Thoracic aorta (tissue), 2 donors: ENCODE data around the gene MAGI1. TPM values are rescaled to one million over a fixed set of nuclear protein-coding genes. Genes with fewer than 3 reads are reported as not detected.

Experiments
- ATAC-seq: fragments of 150-250 bp; one replicate; pipeline ENCODE4 v1.8.0; 2017; ENCODE audit warnings: low read depth; ENCODE audit not compliant: insufficient number of reproducible peaks, low FRiP score
- DNase-seq: peaks from one replicate; pipeline ENCODE4 v3.0.0-alpha.2; 2020; ENCODE audit warnings: low spot score
- H3K27ac ChIP-seq, 2 donors: fragments of 200-600 bp; sonication (generic); 1 replicate in 1 of 2; 2 replicates in 1 of 2; pipeline ENCODE4 v1.5.1; 2016; ENCODE audit warnings: mild to moderate bottlenecking in 2 of 2, moderate library complexity in 2 of 2
- H3K27me3 ChIP-seq: fragments of 200-600 bp; sonication (generic); replicated peaks from 2 replicates; pipeline ENCODE4 v1.6.0; 2016; ENCODE audit warnings: mild to moderate bottlenecking; ENCODE audit not compliant: insufficient read depth
- H3K36me3 ChIP-seq: fragments of 200-600 bp; sonication (generic); one replicate; pipeline ENCODE4 v1.5.1; 2016
- H3K4me1 ChIP-seq, 2 donors: fragments of 200-600 bp; sonication (generic); 1 replicate in 1 of 2; 2 replicates in 1 of 2; pipeline versions ENCODE4 v1.5.1 to v1.6.0; 2016; ENCODE audit warnings: low read depth in 2 of 2, mild to moderate bottlenecking in 1 of 2; ENCODE audit not compliant: control insufficient read depth in 1 of 2
- H3K4me3 ChIP-seq: fragments of 200-600 bp; sonication (generic); 2 replicates; pipeline ENCODE4 v1.5.1; 2016; ENCODE audit warnings: mild to moderate bottlenecking
- H3K9me3 ChIP-seq: fragments of 200-600 bp; sonication (generic); 2 replicates; pipeline ENCODE4 v1.5.1; 2016
- CTCF ChIP-seq: fragments of 200-600 bp; sonication (generic); IDR thresholded peaks from one replicate; pipeline ENCODE4 v1.5.1; 2019; ENCODE audit warnings: antibody characterized with exemption
- total RNA-seq, 2 donors: library from RNA; depleted of rRNA; stranded (reverse); fragments of >200 nt; gene quantifications; one replicate each; pipeline versions ENCODE4 v1.1.0 to v1.2.3, GENCODE V29; 2016

Gene MAGI1
- total RNA-seq, 2 donors from 2014 or later, result 48.2 to 88.5 TPM

DNA sequence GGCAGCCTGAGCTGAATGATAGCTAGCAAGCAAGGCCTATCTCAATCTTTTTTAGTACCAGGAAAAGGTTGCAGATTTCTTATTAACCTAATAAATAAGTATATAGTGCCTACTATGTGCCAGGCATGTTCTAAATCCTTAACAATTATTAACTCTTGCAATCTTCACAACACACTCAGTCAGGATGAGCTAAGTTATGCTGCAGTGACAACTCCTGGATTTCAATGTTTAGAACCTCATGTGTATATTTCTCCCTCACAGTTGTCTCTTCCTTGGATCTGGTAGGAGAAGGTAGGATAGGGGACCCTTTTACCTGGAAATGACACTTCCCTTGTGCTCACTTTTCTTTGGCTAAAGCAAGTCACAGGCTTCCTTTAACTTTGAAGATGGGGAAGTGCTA is 39.3 kb upstream of the MAGI1 start:
- no peak for TF ChIP-seq CTCF
- ATAC-seq (no peak), DNase-seq (no peak)
- no peaks in the 10 kb centered on the region for H3K27me3 ChIP-seq
- no peak overlapping the region for H3K27ac ChIP-seq
- H3K9me3 ChIP-seq, result no peaks in the 10 kb centered on the region
- no peaks in the 10 kb centered on the region for H3K36me3 ChIP-seq
- no peak overlapping the region for H3K4me3 ChIP-seq
- H3K4me1 ChIP-seq, result no peaks in the 10 kb centered on the region

DNA sequence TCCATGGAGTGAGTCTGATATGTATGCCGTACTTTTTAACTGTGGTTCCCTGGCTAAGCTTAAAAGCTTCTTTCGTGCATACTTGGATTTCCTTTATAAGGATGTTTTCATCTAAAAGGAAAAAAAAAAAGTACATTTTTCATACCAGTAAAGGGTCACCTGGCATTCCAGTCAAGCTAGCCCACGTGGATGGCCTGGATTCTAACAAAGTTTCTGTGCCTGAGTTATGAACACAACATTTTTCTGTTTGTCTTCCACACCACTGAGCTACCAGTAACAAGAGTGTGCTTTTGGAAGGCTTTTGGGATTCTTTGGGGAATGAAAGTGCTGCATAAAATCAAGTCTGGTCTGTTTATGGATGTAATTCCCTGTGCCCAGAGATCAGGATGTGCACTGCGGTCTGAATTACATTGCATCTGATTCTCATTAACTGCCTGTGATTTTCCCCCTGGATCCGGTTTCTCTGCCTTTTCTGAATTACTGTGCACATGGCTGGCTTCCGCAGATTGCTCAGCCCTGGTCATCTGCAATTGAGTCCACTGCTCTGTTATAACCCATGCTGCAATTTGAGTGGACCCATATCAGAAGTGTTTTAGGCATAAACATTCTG is 38.2 kb upstream of the MAGI1 start:
- H3K9me3 ChIP-seq, result no peaks in the 10 kb centered on the region
- no peak overlapping the region for H3K4me3 ChIP-seq
- no peak overlapping the region for H3K27ac ChIP-seq
- H3K27me3 ChIP-seq, result no peaks in the 10 kb centered on the region
- TF ChIP-seq CTCF, result no peak
- H3K36me3 ChIP-seq, result no peaks in the 10 kb centered on the region
- DNase-seq (no peak), ATAC-seq (no peak)
- H3K4me1 ChIP-seq, result no peaks in the 10 kb centered on the region

- H3K27me3 ChIP-seq, result no peaks in the 10 kb centered on the region
- no peaks in the 10 kb centered on the region for H3K36me3 ChIP-seq
- no peak for ATAC-seq
These were observed 36.6 kb upstream of the MAGI1 start for GRCh38 chr3:66075281-66075680.

DNA sequence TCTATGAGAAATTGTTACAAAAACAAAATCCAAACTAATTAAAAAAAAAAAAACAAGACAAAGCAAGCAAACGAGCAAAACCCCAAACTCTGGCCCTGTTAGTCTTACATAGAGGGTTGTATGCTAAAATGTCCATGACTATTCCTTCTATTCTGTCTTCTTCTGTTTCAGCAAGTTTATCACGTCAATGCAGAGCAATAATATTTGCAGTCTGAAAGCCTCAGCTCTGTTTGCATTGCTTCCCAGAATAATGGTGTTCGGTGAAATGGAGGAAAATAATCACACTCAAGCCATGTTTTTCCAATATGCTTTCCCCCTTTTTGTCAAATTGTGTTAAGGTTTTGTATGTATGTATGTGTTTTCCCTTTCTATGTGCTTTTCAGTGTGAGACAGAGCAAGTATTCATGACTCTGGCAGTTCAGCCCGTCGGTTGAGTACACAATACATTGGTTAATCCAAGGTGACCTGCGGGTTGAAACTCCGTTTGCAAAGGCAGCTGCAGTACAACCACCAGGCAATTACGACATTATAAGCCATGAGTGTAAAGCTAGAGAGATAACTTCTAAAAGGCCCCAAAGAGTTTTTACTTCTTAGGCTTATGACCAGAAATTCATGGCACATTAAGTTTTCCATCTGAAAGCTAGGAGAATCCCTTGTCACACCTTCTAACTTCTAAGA is 34.9 kb upstream of the MAGI1 start:
- no peaks in the 10 kb centered on the region for H3K9me3 ChIP-seq
- no peaks in the 10 kb centered on the region for H3K4me1 ChIP-seq
- no peaks in the 10 kb centered on the region for H3K36me3 ChIP-seq
- no peak overlapping the region for H3K27ac ChIP-seq
- ATAC-seq (no peak), DNase-seq (no peak)
- no peaks in the 10 kb centered on the region for H3K27me3 ChIP-seq
- no peak for TF ChIP-seq CTCF
- no peak overlapping the region for H3K4me3 ChIP-seq

More at GRCh38 chr3:66075281-66075680, 36.6 kb upstream of the MAGI1 start:
- no peak overlapping the region for H3K4me3 ChIP-seq
- H3K9me3 ChIP-seq, result no peaks in the 10 kb centered on the region
- no peaks in the 10 kb centered on the region for H3K4me1 ChIP-seq
- TF ChIP-seq CTCF, result no peak
- no peak overlapping the region for H3K27ac ChIP-seq
- no peak for DNase-seq

- TF ChIP-seq CTCF, result no peak
- Histone ChIP-seq H3K4me1 (no peaks in the 10 kb centered on the region), H3K27ac (no peak overlapping the region), H3K9me3 (no peaks in the 10 kb centered on the region), H3K36me3 (no peaks in the 10 kb centered on the region), H3K4me3 (no peak overlapping the region), H3K27me3 (no peaks in the 10 kb centered on the region)
- no peak for ATAC-seq
- no peak for DNase-seq
These were observed 29.5 kb upstream of the MAGI1 start for GRCh38 chr3:66068255-66068654.
